ACC112 (cell line): Measurements from ENCODE around the gene NEK9.
"Not testable (repeated sequence)": the region's sequence is repeated elsewhere in the genome, so short reads cannot be mapped to it uniquely, and the experiment has no call there.

Experiments used
- H2AFZ ChIP-seq: fragments of 200-600 bp; sonication (generic); one replicate; pipeline ENCODE4 v1.6.0; 2017; ENCODE audit warnings: antibody characterized with exemption, low read length; ENCODE audit not compliant: unreplicated experiment
- H3K27ac ChIP-seq: fragments of 200-600 bp; sonication (generic); 2 replicates; pipeline ENCODE4 v1.5.1; 2014; ENCODE audit warnings: low read depth, mild to moderate bottlenecking, antibody characterized with exemption, low read length, moderate library complexity
- H3K27me3 ChIP-seq: fragments of 200-600 bp; sonication (generic); 2 replicates; pipeline ENCODE4 v1.6.1; 2014; ENCODE audit warnings: mild to moderate bottlenecking, antibody characterized with exemption, low read length, moderate library complexity, mixed read lengths; ENCODE audit not compliant: insufficient read depth
- H3K36me3 ChIP-seq: fragments of 200-600 bp; sonication (generic); 2 replicates; pipeline ENCODE4 v1.6.1; 2016; ENCODE audit warnings: mild to moderate bottlenecking, antibody characterized with exemption, low read length, moderate library complexity, mixed read lengths; ENCODE audit not compliant: insufficient read depth
- H3K4me1 ChIP-seq: fragments of 200-600 bp; sonication (generic); one replicate; pipeline ENCODE4 v1.6.1; 2016; ENCODE audit warnings: low read length, mixed read lengths; ENCODE audit not compliant: insufficient read depth, unreplicated experiment, control insufficient read depth
- H3K4me3 ChIP-seq: fragments of 200-600 bp; sonication (generic); 2 replicates; pipeline ENCODE4 v1.5.1; 2014; ENCODE audit warnings: mild to moderate bottlenecking, low read depth, low read length
- H3K79me2 ChIP-seq: fragments of 200-600 bp; sonication (generic); one replicate; pipeline ENCODE4 v1.6.0; 2016; ENCODE audit warnings: low read length; ENCODE audit not compliant: control insufficient read depth, unreplicated experiment, insufficient read depth

Gene NEK9

DNA sequence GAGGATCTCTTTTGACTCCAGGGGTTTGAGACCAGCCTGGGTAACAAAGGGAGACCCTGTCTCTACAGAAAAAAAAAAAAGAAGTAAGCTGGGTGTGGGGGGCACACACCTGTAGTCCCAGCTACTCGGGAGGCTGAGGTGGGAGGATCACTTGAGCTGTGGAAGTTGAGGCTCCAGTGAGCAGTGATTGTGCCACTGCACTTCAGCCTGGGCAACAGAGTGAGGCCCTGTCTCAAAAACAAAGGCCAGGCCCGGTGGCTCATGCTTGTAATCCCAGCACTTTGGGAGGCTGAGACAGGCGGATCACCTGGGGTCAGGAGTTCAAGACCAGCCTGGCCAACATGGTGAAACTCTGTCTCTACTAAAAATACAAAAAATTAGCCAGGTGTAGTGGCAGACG lies 59.1 kb downstream of the NEK9 start:
- not testable (repeated sequence) for H3K36me3 ChIP-seq, H3K27me3 ChIP-seq, H2AFZ ChIP-seq
- H3K4me3 ChIP-seq = peak overlapping the region; percentile 93
- H3K4me1 ChIP-seq = peaks cover 17% of the 10 kb centered on the region
- peak overlapping the region; percentile 87; the same call in 1 of the 2 replicates for H3K27ac ChIP-seq
- peaks cover 26% of the 10 kb centered on the region for H3K79me2 ChIP-seq

GRCh38 chr14:75067212-75067611 lies 59.6 kb downstream of the NEK9 start:
- Histone ChIP-seq H3K79me2 (peaks cover 30% of the 10 kb centered on the region), H3K27me3 (no peaks in the 10 kb centered on the region), H3K4me1 (peaks cover 20% of the 10 kb centered on the region), H3K4me3 (peak overlapping the region; percentile 93), H3K36me3 (no peaks in the 10 kb centered on the region), H3K27ac (no peak overlapping the region), H2AFZ (no peak overlapping the region)

GRCh38 chr14:75066691-75067090 lies 60.2 kb downstream of the NEK9 start:
- no peak overlapping the region for H2AFZ ChIP-seq
- H3K36me3 ChIP-seq = no peaks in the 10 kb centered on the region
- no peak overlapping the region for H3K4me3 ChIP-seq
- no peak overlapping the region for H3K27ac ChIP-seq
- H3K27me3 ChIP-seq = no peaks in the 10 kb centered on the region
- H3K4me1 ChIP-seq = peaks cover 20% of the 10 kb centered on the region
- H3K79me2 ChIP-seq = peaks cover 30% of the 10 kb centered on the region

GRCh38 chr14:75064205-75064567 lies 62.7 kb downstream of the NEK9 start:
- Histone ChIP-seq H3K79me2 (peaks cover 38% of the 10 kb centered on the region), H3K4me3 (peak overlapping the region; percentile 84)

DNA sequence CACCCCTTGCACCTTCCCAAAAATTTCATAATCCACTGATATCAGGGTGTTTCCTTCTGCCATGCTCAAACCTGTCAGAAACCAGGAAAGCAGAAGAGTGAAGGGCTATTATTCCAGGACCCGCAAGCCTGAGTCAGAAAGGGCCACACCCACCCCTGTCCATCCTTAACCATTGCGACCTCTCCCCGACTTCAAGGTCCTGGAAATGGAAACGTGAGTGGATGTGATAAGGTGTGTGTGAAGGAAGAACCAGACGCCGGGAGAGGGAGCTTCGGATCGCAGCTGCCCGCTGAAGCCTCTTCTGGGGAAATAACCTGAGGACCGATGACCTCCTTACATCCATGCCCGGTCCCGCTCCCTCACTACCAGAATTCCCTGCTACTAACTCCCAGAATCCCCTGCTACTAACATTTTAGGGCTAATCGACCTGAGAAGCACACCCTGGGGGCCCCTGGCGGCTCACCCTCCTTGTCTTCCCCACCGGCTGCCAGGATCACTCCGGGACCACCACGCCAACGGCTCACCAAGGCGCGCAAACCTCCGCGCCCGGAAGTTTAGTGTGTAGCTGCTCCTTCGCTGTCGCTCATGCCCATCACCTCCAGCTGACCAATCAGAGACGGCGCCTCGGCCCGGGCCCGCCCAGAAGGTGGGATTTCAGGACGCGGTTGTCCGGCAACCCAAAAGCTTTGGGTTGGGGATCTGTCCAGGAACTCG lies 63.2 kb downstream of the NEK9 start, which contains the start of gene ACYP1:
TSS of gene ACYP1 (minus strand) at position 534 of the 714 bp plus-strand sequence. CDS start at position 63, 471 bp downstream.
- H3K36me3 ChIP-seq = peaks cover 15% of the 10 kb centered on the region
- H2AFZ ChIP-seq = peak within 1 kb of the TSS; percentile 51
- H3K79me2 ChIP-seq = peaks cover 38% of the 10 kb centered on the region
- H3K27me3 ChIP-seq = no peaks in the 10 kb centered on the region
- peaks cover 26% of the 10 kb centered on the region for H3K4me1 ChIP-seq
- peak within 1 kb of the TSS; percentile 84 for H3K4me3 ChIP-seq
- peak within 1 kb of the TSS; percentile 3; the same call in 1 of the 2 replicates for H3K27ac ChIP-seq

More at GRCh38 chr14:75064205-75064567, 62.7 kb downstream of the NEK9 start:
- Histone ChIP-seq H3K27me3 (no peaks in the 10 kb centered on the region), H3K27ac (no peak overlapping the region), H2AFZ (peak overlapping the region; percentile 32), H3K4me1 (peaks cover 25% of the 10 kb centered on the region), H3K36me3 (peaks cover 15% of the 10 kb centered on the region)

GRCh38 chr14:75063013-75063412 lies 63.8 kb downstream of the NEK9 start:
- no peak overlapping the region for H3K27ac ChIP-seq
- peaks cover 32% of the 10 kb centered on the region for H3K79me2 ChIP-seq
- H3K27me3 ChIP-seq = no peaks in the 10 kb centered on the region
- H3K4me3 ChIP-seq = peak overlapping the region; percentile 84
- no peak overlapping the region for H2AFZ ChIP-seq
- peaks cover 15% of the 10 kb centered on the region for H3K36me3 ChIP-seq
- peaks cover 25% of the 10 kb centered on the region for H3K4me1 ChIP-seq

GRCh38 chr14:75060420-75060819 lies 66.4 kb downstream of the NEK9 start:
- Histone ChIP-seq H3K79me2 (peaks cover 23% of the 10 kb centered on the region), H2AFZ (no peak overlapping the region)

DNA sequence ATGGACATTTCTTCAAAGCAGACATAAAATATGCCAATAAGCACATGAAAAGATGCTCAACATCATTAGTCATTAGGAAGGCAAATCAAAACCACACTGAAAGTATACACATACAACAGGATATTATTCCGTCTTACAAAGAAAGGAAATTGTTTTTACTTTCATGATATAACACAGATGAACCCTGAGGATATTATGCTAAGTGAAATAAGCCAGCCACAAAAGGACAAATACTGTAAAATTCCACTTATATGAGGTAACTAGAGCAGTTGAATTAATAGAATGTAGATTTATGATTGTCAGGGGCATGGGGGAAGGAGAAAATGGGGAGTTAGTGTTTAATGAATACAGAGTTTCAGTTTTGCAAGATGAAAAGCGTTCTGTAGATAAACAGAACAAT lies 67.2 kb downstream of the NEK9 start:
- H3K27me3 ChIP-seq = no peaks in the 10 kb centered on the region
- H2AFZ ChIP-seq = no peak overlapping the region
- no peak overlapping the region for H3K4me3 ChIP-seq
- H3K36me3 ChIP-seq = peaks cover 24% of the 10 kb centered on the region
- peak overlapping the region; percentile 16 for H3K27ac ChIP-seq
- peaks cover 23% of the 10 kb centered on the region for H3K79me2 ChIP-seq
- H3K4me1 ChIP-seq = peaks cover 27% of the 10 kb centered on the region

More at GRCh38 chr14:75060420-75060819, 66.4 kb downstream of the NEK9 start:
- Histone ChIP-seq H3K4me3 (no peak overlapping the region), H3K4me1 (peaks cover 19% of the 10 kb centered on the region), H3K36me3 (peaks cover 24% of the 10 kb centered on the region), H3K27ac (no peak overlapping the region), H3K27me3 (no peaks in the 10 kb centered on the region)

DNA sequence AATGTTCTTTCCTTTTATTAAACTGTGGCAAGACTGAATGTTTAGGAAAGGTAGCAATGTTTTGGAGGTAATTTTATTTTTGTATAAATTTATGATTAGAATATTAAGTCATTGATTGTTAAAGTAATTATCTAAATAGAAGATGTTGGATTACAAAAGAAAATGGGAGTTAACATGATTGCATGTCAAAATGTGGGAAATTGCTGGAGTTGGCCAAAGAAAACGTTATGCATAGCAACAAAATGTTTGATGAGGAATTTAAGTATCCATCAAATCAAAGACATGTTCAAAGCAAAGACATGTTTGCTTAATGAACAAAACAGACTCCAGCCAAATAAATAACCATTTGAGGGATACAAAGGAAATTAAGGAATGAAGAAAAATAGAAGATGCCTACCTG lies 72.4 kb downstream of the NEK9 start:
- no peaks in the 10 kb centered on the region for H3K27me3 ChIP-seq
- peaks cover 9% of the 10 kb centered on the region for H3K36me3 ChIP-seq
- peak overlapping the region; percentile 58 for H3K27ac ChIP-seq
- H3K4me1 ChIP-seq = peaks cover 33% of the 10 kb centered on the region
- H2AFZ ChIP-seq = no peak overlapping the region
- H3K4me3 ChIP-seq = no peak overlapping the region
- H3K79me2 ChIP-seq = peaks cover 14% of the 10 kb centered on the region

DNA sequence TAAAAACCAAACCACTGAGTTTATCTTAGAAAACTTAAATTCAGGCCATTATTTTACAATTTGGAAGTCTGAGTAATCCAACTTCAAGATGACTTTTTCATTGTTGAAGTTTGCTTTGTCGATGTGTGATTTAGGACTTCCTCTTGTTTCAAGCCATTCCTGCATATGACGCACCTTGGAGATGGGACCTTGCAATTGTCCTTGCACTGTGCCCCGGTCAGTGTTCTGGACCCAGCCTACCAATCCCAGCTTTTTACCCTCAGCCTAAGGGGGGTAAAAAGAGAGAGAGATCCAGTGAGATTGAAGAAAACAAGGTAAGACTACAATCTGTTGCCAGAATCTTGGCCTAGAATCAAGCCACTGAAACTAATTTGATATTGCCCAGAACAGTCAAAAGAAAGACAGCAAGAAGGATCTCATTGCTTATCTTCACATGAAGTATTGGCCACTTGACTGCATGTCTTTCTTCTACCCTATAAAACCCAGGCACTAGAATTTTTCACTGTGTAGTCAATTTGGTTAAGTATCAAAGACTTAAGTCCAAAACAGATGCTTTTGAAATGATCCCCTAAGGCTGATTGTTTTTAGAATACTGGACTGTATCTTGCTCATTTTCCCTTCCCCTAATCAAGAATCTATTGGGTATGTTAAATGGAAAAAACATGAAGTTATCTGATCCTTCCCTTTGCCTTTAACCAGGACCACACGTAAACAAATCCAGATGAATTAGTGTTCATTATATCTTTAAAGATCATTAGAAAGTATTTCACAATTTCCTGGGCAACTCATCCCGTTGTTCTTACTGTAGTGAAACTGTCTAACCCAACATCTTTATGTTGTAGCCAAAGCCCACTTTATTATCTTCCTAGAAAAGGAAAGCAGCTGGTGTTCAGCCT lies 73.2 kb downstream of the NEK9 start:
- H3K36me3 ChIP-seq = peaks cover 17% of the 10 kb centered on the region
- H3K27me3 ChIP-seq = no peaks in the 10 kb centered on the region
- no peak overlapping the region for H3K4me3 ChIP-seq
- H3K4me1 ChIP-seq = peaks cover 36% of the 10 kb centered on the region
- peak overlapping the region; percentile 58 for H3K27ac ChIP-seq
- H2AFZ ChIP-seq = no peak overlapping the region
- H3K79me2 ChIP-seq = peaks cover 22% of the 10 kb centered on the region
